Neural crest cell (in vitro differentiated cells): Measurements from ENCODE around the gene CIC. TPM values are rescaled to one million over a fixed set of nuclear protein-coding genes. Genes with fewer than 3 reads are reported as not detected.

Experiments
- DNase-seq: peaks from one replicate; pipeline ENCODE4 v3.0.0; 2021; ENCODE audit warnings: low read depth, mixed read lengths, low spot score
- H3K27ac Mint-ChIP-seq: one replicate; pipeline ENCODE4 v1.8.0; 2021; ENCODE audit warnings: mild to moderate bottlenecking, mixed read lengths; ENCODE audit not compliant: unreplicated experiment
- H3K27me3 Mint-ChIP-seq: 2 replicates; pipeline ENCODE4 v1.8.0; 2021; ENCODE audit warnings: low read depth, mild to moderate bottlenecking, mixed read lengths
- H3K36me3 Mint-ChIP-seq: 2 replicates; pipeline ENCODE4 v1.8.0; 2021; ENCODE audit warnings: low read depth, mild to moderate bottlenecking, mixed read lengths
- H3K4me1 Mint-ChIP-seq: 2 replicates; pipeline ENCODE4 v1.8.0; 2021; ENCODE audit warnings: mixed read lengths
- H3K4me3 Mint-ChIP-seq: one replicate; pipeline ENCODE4 v1.8.0; 2021; ENCODE audit warnings: mild to moderate bottlenecking, mixed read lengths
- H3K9me3 Mint-ChIP-seq: 2 replicates; pipeline ENCODE4 v1.8.0; 2021; ENCODE audit warnings: mixed read lengths
- total RNA-seq: library from RNA; stranded (reverse); gene quantifications from 2 replicates; pipeline ENCODE4 v1.2.1, GENCODE V29; 2021
- TF ChIP-seq, protein P1 (sequence below): fragments of 200-600 bp; sonication (generic); conservative IDR thresholded peaks from 2 replicates; pipeline ENCODE4 v1.5.0; 2021; ENCODE audit warnings: antibody characterized with exemption, mild to moderate bottlenecking

CIC gene
- total RNA-seq, 1 donor from 2014 or later: 93.4 TPM

- peaks cover 8% of the 10 kb centered on the region for H3K4me1 Mint-ChIP-seq
Measured at GRCh38 chr19:42294471-42295137, 25.6 kb downstream of the CIC start.

DNA sequence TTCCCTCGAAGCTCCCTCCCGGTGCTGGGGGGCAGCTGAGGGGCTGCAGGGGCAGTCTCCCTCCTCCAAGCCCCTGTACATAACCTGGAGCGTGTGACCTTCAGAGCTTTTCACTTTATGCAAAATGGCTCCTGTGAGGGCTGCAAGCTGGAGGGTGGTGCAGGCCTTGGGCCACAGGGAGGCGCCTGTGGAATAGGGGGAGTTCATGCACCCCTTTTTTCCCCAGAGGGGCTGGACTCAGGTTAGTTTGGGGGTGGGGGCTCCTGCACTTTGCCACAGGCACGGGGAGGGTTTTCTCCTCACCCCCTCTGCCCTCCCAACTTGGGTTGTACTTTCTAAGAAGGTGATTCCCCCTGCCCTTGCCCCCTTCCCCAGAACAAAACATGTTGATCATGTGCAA, 26.3 kb downstream of the CIC start:
- TF ChIP-seq, protein P1, sequence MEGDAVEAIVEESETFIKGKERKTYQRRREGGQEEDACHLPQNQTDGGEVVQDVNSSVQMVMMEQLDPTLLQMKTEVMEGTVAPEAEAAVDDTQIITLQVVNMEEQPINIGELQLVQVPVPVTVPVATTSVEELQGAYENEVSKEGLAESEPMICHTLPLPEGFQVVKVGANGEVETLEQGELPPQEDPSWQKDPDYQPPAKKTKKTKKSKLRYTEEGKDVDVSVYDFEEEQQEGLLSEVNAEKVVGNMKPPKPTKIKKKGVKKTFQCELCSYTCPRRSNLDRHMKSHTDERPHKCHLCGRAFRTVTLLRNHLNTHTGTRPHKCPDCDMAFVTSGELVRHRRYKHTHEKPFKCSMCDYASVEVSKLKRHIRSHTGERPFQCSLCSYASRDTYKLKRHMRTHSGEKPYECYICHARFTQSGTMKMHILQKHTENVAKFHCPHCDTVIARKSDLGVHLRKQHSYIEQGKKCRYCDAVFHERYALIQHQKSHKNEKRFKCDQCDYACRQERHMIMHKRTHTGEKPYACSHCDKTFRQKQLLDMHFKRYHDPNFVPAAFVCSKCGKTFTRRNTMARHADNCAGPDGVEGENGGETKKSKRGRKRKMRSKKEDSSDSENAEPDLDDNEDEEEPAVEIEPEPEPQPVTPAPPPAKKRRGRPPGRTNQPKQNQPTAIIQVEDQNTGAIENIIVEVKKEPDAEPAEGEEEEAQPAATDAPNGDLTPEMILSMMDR: no peak
- Mint-ChIP-seq H3K4me3 (peak overlapping the region; percentile 83), H3K27me3 (peaks cover 4% of the 10 kb centered on the region), H3K9me3 (no peaks in the 10 kb centered on the region), H3K27ac (no peak overlapping the region), H3K36me3 (peaks cover 15% of the 10 kb centered on the region), H3K4me1 (peaks cover 13% of the 10 kb centered on the region)
- DNase-seq: no peak

More at GRCh38 chr19:42294471-42295137, 25.6 kb downstream of the CIC start:
- no peak for DNase-seq
- Mint-ChIP-seq H3K27me3 (peaks cover 4% of the 10 kb centered on the region), H3K36me3 (peaks cover 9% of the 10 kb centered on the region), H3K9me3 (no peaks in the 10 kb centered on the region), H3K27ac (no peak overlapping the region), H3K4me3 (peak overlapping the region; percentile 49)
- TF ChIP-seq, protein P1: no peak

- Mint-ChIP-seq H3K36me3 (peaks cover 15% of the 10 kb centered on the region), H3K27me3 (peaks cover 4% of the 10 kb centered on the region), H3K4me1 (peaks cover 13% of the 10 kb centered on the region), H3K4me3 (peak overlapping the region; percentile 83), H3K9me3 (no peaks in the 10 kb centered on the region), H3K27ac (no peak overlapping the region)
- TF ChIP-seq, protein P1: peak; percentile 85
- DNase-seq: peak; percentile 91
Measured at GRCh38 chr19:42295831-42296525, 26.9 kb downstream of the CIC start.

DNA sequence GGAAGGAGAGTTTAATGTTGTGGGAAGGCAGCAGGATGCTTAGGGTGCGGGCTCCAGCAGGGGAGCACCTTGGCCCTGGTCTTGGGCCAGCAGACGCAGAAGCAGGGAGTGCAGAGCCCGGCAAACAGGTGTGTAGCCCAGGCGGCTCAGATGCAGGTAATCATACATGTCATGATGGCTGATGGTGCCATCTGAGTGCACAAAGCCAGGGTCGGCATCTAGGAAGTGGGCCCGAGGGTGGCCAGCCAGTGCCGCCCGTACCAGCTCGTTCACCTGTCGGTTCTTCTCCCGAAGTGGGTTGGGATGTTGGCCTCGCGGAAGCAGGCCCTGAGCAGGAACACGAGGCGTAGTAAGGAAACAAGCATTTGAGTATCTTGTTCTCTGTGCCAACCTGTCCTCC, 28.0 kb downstream of the CIC start:
- no peak for DNase-seq
- Mint-ChIP-seq H3K36me3 (peaks cover 12% of the 10 kb centered on the region), H3K27ac (peak overlapping the region; percentile 78), H3K27me3 (peaks cover 4% of the 10 kb centered on the region), H3K4me1 (peaks cover 18% of the 10 kb centered on the region), H3K9me3 (no peaks in the 10 kb centered on the region), H3K4me3 (peak overlapping the region; percentile 83)
- TF ChIP-seq, protein P1: no peak

DNA sequence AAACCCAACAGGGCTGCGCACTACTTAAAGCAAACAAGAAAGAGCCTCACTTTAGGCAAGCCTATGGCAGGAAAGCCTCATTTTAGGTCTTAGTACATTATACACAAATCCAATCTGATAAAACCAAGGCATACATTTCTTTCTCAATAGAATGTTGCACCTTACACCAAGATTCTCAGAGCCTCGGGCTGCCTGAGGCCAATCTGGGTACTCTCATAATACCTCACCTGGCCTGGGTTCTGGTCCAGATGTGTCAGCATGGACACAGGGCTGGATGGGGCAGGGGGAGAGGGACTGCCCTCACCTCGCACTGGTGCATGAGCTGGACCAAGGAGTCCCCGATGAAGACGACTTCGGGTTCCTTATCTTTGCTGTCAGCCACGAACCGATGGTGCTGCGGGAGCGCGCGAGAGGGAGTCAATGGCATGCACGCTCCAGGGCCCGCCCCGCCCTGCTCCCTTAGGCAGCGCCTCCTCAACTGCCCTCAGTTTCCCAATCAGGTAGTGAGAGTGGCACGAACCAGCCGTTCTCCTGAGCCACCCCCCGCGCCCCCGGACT, 32.7 kb downstream of the CIC start, which contains the start of gene PRR19:
TSS of gene PRR19 (plus strand) at position 487 of the 558 bp plus-strand sequence. CDS start 7,453 bp downstream, outside the sequence.
- TF ChIP-seq, protein P1: no peak
- Mint-ChIP-seq H3K4me1 (peaks cover 32% of the 10 kb centered on the region), H3K27me3 (peaks cover 6% of the 10 kb centered on the region), H3K27ac (peak within 1 kb of the TSS; percentile 67), H3K4me3 (peak within 1 kb of the TSS; percentile 97), H3K36me3 (peaks cover 11% of the 10 kb centered on the region), H3K9me3 (no peaks in the 10 kb centered on the region)
- DNase-seq: no peak
